ENCODE data around the gene ST8SIA4. TPM values are rescaled to one million over a fixed set of nuclear protein-coding genes. Genes with fewer than 3 reads are reported as not detected.

The ST8SIA4 gene
- total and polyA plus RNA-seq, 10 of the 15 experiments (the other 5 are each of a cell fraction or from before 2014, with no cell fraction given) = 4.4 to 30.9 (median 19.5) TPM

DNA sequence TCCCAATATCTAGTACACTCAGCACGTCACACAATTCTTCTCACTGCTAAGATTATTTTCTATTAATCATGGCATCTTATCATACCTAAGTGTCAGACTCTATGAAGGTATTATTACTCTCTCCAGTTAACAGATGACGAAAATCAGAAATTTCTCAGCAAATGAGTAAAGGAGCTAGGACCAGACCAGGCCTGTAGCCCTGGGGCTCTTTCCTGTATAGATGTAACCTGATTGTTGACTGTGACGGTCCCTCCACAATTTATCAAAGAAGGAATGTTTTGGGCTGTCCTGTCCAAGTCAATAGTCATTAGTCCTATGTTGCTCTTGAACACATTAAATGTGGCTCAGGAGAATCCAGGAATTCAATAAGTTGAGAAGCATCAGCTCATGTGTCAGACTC is 106.2 kb downstream of the ST8SIA4 start:
- no peak for FAIRE-seq
- Histone ChIP-seq H3K9ac (ENCODE audit: control insufficient read depth, insufficient read depth, low read length) (no peak overlapping the region), H3K4me1 (ENCODE audit: control insufficient read depth, insufficient read depth, low read length) (no peaks in the 10 kb centered on the region), H3K79me2 (ENCODE audit: control insufficient read depth, insufficient read depth, low read length) (no peaks in the 10 kb centered on the region), H3K36me3 (ENCODE audit: control insufficient read depth in 2 of 2, insufficient read depth in 2 of 2, low read length in 1 of 2) (no peaks in the 10 kb centered on the region), H3K4me3 (no peak overlapping the region), H4K20me1 (ENCODE audit: control insufficient read depth, insufficient read depth) (no peaks in the 10 kb centered on the region), H3K4me2 (ENCODE audit: control insufficient read depth, insufficient read depth) (no peak overlapping the region), H3K9me3 (replicated peaks; ENCODE audit: control insufficient read depth, insufficient read depth, low read length) (peaks cover 19% of the 10 kb centered on the region; the same call in 2 of the 3 replicates), H3K27ac (ENCODE audit: control insufficient read depth, insufficient read depth) (no peak overlapping the region), H3K27me3 (replicated peaks in 1 of 2; ENCODE audit: control insufficient read depth in 2 of 2, insufficient read depth in 2 of 2, low read length in 1 of 2) (no peaks in the 10 kb centered on the region), H2AFZ (ENCODE audit: control insufficient read depth, low read depth, low read length) (no peak overlapping the region)
- ChIA-PET CTCF (interaction anchor here (0.8 to 1.0 kb wide), 2 partner anchors 13 to 21 kb away, joined by 3 read pairs; no protein-coding TSS in a partner anchor), POLR2A (no interaction called here), RAD21 (ENCODE audit: unreplicated experiment) (no interaction called here), SMC1A (ENCODE audit: uncharacterized antibody, unreplicated experiment) (interaction anchor here (0.6 to 0.7 kb wide), 2 partner anchors 8 to 19 kb away, joined by 3 read pairs; no protein-coding TSS in a partner anchor)
- WGBS (ENCODE audit: insufficient coverage, insufficient replicate concordance, low lambda C conversion rate, missing lambda C conversion rate) = 82% methylated on average over 3 of the region's 3 CpGs
- no peak for ATAC-seq
- no peak for DNase-seq (ENCODE audit: low read depth, low spot score)
- no TSS peak for BruUV-seq (replicated peaks)
- intact Hi-C loops (cut with micrococcal nuclease; ENCODE audit: unreplicated experiment) = no loop called here
- TF ChIP-seq SMAD1 (IDR thresholded peaks at IDR 0.05; ENCODE audit: low read depth, partially characterized antibody) (no peak), ZBED1 (IDR thresholded peaks at IDR 0.05; ENCODE audit: borderline replicate concordance) (no peak), PAX5 (IDR thresholded peaks at IDR 0.05; ENCODE audit: borderline replicate concordance, low read depth, low read length) (no peak), ZNF622 (IDR thresholded peaks at IDR 0.05) (no peak), WRNIP1 (IDR thresholded peaks at IDR 0.05; ENCODE audit: borderline replicate concordance, low read depth, low read length) (no peak), MYB (IDR thresholded peaks at IDR 0.05; ENCODE audit: borderline replicate concordance, low read depth, low read length) (no peak), HDGF (IDR thresholded peaks at IDR 0.05) (no peak), SMARCA5 (IDR thresholded peaks at IDR 0.05) (no peak), ETV6 (conservative IDR thresholded peaks at IDR 0.05 in 1 of 2, IDR thresholded peaks at IDR 0.05 in 1 of 2; ENCODE audit: borderline replicate concordance in 1 of 2, low read depth in 1 of 2) (no peak), RELA (IDR thresholded peaks at IDR 0.05; ENCODE audit: borderline replicate concordance, partially characterized antibody) (no peak), ZNF24 (IDR thresholded peaks at IDR 0.05) (no peak), FOXM1 (IDR thresholded peaks at IDR 0.05; ENCODE audit: low read depth, low read length) (no peak), RAD51 (IDR thresholded peaks at IDR 0.05) (no peak)
- TF ChIP-seq, protein P1, sequence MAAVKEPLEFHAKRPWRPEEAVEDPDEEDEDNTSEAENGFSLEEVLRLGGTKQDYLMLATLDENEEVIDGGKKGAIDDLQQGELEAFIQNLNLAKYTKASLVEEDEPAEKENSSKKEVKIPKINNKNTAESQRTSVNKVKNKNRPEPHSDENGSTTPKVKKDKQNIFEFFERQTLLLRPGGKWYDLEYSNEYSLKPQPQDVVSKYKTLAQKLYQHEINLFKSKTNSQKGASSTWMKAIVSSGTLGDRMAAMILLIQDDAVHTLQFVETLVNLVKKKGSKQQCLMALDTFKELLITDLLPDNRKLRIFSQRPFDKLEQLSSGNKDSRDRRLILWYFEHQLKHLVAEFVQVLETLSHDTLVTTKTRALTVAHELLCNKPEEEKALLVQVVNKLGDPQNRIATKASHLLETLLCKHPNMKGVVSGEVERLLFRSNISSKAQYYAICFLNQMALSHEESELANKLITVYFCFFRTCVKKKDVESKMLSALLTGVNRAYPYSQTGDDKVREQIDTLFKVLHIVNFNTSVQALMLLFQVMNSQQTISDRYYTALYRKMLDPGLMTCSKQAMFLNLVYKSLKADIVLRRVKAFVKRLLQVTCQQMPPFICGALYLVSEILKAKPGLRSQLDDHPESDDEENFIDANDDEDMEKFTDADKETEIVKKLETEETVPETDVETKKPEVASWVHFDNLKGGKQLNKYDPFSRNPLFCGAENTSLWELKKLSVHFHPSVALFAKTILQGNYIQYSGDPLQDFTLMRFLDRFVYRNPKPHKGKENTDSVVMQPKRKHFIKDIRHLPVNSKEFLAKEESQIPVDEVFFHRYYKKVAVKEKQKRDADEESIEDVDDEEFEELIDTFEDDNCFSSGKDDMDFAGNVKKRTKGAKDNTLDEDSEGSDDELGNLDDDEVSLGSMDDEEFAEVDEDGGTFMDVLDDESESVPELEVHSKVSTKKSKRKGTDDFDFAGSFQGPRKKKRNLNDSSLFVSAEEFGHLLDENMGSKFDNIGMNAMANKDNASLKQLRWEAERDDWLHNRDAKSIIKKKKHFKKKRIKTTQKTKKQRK (IDR thresholded peaks at IDR 0.05; ENCODE audit: low read depth, low read length) = no peak
- TF ChIP-seq, protein P2, sequence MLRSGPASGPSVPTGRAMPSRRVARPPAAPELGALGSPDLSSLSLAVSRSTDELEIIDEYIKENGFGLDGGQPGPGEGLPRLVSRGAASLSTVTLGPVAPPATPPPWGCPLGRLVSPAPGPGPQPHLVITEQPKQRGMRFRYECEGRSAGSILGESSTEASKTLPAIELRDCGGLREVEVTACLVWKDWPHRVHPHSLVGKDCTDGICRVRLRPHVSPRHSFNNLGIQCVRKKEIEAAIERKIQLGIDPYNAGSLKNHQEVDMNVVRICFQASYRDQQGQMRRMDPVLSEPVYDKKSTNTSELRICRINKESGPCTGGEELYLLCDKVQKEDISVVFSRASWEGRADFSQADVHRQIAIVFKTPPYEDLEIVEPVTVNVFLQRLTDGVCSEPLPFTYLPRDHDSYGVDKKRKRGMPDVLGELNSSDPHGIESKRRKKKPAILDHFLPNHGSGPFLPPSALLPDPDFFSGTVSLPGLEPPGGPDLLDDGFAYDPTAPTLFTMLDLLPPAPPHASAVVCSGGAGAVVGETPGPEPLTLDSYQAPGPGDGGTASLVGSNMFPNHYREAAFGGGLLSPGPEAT (IDR thresholded peaks at IDR 0.05; ENCODE audit: low read depth) = no peak
- TF ChIP-seq, protein P3, sequence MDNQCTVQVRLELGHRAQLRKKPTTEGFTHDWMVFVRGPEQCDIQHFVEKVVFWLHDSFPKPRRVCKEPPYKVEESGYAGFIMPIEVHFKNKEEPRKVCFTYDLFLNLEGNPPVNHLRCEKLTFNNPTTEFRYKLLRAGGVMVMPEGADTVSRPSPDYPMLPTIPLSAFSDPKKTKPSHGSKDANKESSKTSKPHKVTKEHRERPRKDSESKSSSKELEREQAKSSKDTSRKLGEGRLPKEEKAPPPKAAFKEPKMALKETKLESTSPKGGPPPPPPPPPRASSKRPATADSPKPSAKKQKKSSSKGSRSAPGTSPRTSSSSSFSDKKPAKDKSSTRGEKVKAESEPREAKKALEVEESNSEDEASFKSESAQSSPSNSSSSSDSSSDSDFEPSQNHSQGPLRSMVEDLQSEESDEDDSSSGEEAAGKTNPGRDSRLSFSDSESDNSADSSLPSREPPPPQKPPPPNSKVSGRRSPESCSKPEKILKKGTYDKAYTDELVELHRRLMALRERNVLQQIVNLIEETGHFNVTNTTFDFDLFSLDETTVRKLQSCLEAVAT (IDR thresholded peaks at IDR 0.05) = no peak
- in situ Hi-C loops (cut with MboI) = no loop called here

Measured in GM12878 (cell line).